NT2/D1 (cell line): ENCODE measurements around the gene ANKRD34A.

Source experiments
- SUZ12 ChIP-seq: IDR thresholded peaks from 2 replicates; pipeline ENCODE4 v1.6.1; 2011; ENCODE audit not compliant: insufficient read length, insufficient read depth; ENCODE audit errors: extremely low read depth
- YY1 ChIP-seq: IDR thresholded peaks from 2 replicates; pipeline ENCODE4 v1.6.1; 2011; ENCODE audit not compliant: insufficient read length, insufficient read depth
- ZNF274 ChIP-seq: IDR thresholded peaks from 2 replicates; pipeline ENCODE4 v1.6.1; 2011; ENCODE audit warnings: mild to moderate bottlenecking, low read depth, low read length

GRCh38 chr1:145997718-145998023, 33.3 kb upstream of the ANKRD34A start:
- TF ChIP-seq YY1, result no peak
- TF ChIP-seq SUZ12, result no peak
- TF ChIP-seq ZNF274, result no peak
